Stomach smooth muscle (tissue), 2 donors: ENCODE data around the gene TGM1.
A peak's percentile ranks its signal among the peaks of the same experiment; 100 is the strongest.
"Not testable (repeated sequence)": the region's sequence is repeated elsewhere in the genome, so short reads cannot be mapped to it uniquely, and the experiment has no call there.

Experiments
- H3K27ac ChIP-seq: one replicate; pipeline ENCODE4 v1.7.0; 2013; ENCODE audit warnings: mild to moderate bottlenecking, low read length, inconsistent platforms
- H3K27me3 ChIP-seq, 2 donors: one replicate each; pipeline ENCODE4 v1.7.0; 2013; ENCODE audit warnings: low read length in 2 of 2; ENCODE audit not compliant: insufficient read depth in 2 of 2, control insufficient read depth in 1 of 2
- H3K36me3 ChIP-seq, 2 donors: one replicate each; pipeline ENCODE4 v1.7.0; 2013; ENCODE audit warnings: low read length in 2 of 2; ENCODE audit not compliant: control insufficient read depth in 2 of 2, insufficient read depth in 2 of 2
- H3K4me1 ChIP-seq: one replicate; pipeline ENCODE4 v1.7.0; 2013; ENCODE audit warnings: low read length; ENCODE audit not compliant: control insufficient read depth, insufficient read depth
- H3K4me3 ChIP-seq, 2 donors: one replicate each; pipeline ENCODE4 v1.7.0; 2013; ENCODE audit warnings: low read length in 2 of 2
- H3K9ac ChIP-seq, 2 donors: one replicate each; pipeline ENCODE4 v1.7.0; 2013; ENCODE audit warnings: low read length in 2 of 2, mild to moderate bottlenecking in 1 of 2
- H3K9me3 ChIP-seq, 2 donors: one replicate each; pipeline ENCODE4 v1.7.0; 2013; ENCODE audit warnings: low read length in 2 of 2; ENCODE audit not compliant: control insufficient read depth in 2 of 2
- donor health status: healthy.
- donor health status: Pancreatic carcinoma.

The TGM1 gene

DNA sequence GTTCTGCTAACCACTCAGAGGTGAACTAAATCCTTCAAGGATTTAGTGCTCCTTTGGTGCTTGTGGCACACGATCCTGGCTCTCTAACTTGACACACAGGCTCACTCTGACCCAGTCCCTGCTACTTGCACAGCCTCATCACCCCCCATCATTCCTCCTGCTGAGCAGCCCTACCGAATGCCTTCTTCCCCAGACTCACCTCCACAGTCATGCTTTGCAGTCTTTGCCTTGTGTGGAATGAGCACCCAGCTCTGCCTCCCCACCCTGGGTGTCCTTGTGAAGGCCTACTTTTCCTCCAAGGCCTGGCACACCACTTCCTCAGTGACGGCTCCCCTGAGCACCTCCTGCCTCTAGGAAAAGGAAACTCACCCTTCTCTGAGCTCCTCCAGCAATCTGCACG, 12.6 kb downstream of the TGM1 start:
- no peak overlapping the region for H3K4me3 ChIP-seq
- no peak overlapping the region for H3K9ac ChIP-seq
- H3K27ac ChIP-seq, result no peak overlapping the region
- H3K4me1 ChIP-seq, result no peaks in the 10 kb centered on the region
- H3K9me3 ChIP-seq, result no peaks in the 10 kb centered on the region
- no peaks in the 10 kb centered on the region for H3K27me3 ChIP-seq
- no peaks in the 10 kb centered on the region for H3K36me3 ChIP-seq

DNA sequence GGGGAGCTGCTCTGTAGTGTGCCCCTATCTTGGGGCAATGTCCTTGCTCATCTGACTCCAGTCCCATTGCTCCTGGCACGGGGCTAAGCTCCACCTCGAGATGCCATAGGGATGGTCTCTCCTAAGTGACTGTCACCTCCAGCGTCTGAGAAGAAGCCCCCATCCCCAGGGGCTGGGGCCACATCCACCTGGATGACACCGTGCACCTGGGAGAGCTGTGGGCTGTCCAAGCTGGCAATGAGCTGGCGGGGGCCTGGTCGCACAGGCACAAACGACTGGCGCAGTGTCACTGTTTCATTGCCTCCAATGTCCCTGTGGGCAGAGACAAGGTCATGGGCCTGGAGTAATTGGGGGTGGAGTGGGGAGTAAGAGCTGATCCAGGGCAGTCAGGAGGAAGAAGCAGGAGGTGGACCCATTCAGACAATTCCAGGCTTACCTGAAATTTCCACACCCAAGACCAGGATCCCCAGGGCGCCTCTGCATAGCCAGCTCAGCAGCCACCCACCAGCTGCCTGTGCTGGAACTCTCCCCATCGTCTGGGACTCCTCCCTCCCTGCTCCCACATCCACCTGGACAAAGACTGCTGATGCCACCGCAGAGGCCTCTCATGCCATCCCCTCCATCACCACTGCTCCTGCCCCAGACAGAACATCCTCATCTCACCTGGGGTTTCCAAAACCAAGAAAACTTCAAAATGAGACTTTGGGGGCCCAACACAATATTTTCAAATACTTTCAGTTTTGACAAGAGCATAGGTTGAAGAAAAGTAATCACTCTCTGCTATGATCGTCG, 13.6 kb downstream of the TGM1 start:
- Histone ChIP-seq H3K27me3 (no peaks in the 10 kb centered on the region), H3K9me3 (no peaks in the 10 kb centered on the region), H3K9ac (no peak overlapping the region), H3K4me3 (no peak overlapping the region), H3K36me3 (no peaks in the 10 kb centered on the region), H3K27ac (no peak overlapping the region), H3K4me1 (no peaks in the 10 kb centered on the region)

GRCh38 chr14:24247422-24247821, 15.6 kb downstream of the TGM1 start:
- Histone ChIP-seq H3K9ac (no peak overlapping the region), H3K27ac (no peak overlapping the region)

GRCh38 chr14:24246765-24247212, 16.2 kb downstream of the TGM1 start:
- Histone ChIP-seq H3K27ac (no peak overlapping the region), H3K9me3 (no peaks in the 10 kb centered on the region), H3K9ac (no peak overlapping the region)

More at GRCh38 chr14:24247422-24247821, 15.6 kb downstream of the TGM1 start:
- Histone ChIP-seq H3K4me1 (peaks cover 9% of the 10 kb centered on the region), H3K27me3 (no peaks in the 10 kb centered on the region), H3K36me3 (no peaks in the 10 kb centered on the region), H3K9me3 (no peaks in the 10 kb centered on the region), H3K4me3 (no peak overlapping the region)

GRCh38 chr14:24245350-24245749, 17.6 kb downstream of the TGM1 start:
- H3K9me3 ChIP-seq, H3K36me3 ChIP-seq, H3K4me3 ChIP-seq, H3K9ac ChIP-seq, H3K27ac ChIP-seq, H3K27me3 ChIP-seq: not testable (repeated sequence)
- peaks cover 26% of the 10 kb centered on the region for H3K4me1 ChIP-seq

More at GRCh38 chr14:24246765-24247212, 16.2 kb downstream of the TGM1 start:
- Histone ChIP-seq H3K4me1 (peaks cover 13% of the 10 kb centered on the region), H3K4me3 (no peak overlapping the region), H3K36me3 (no peaks in the 10 kb centered on the region), H3K27me3 (no peaks in the 10 kb centered on the region)

GRCh38 chr14:24243336-24243836, 19.6 kb downstream of the TGM1 start:
- H3K4me1 ChIP-seq, result peaks cover 38% of the 10 kb centered on the region
- H3K9me3 ChIP-seq, result no peaks in the 10 kb centered on the region
- H3K27ac ChIP-seq, result peak overlapping the region; percentile 98
- H3K27me3 ChIP-seq, result no peaks in the 10 kb centered on the region
- peaks cover 21 to 26% of the 10 kb centered on the region in 2 donors for H3K36me3 ChIP-seq
- H3K4me3 ChIP-seq, result peak overlapping the region; percentile 94 to 96
- peak overlapping the region; percentile 98 for H3K9ac ChIP-seq

DNA sequence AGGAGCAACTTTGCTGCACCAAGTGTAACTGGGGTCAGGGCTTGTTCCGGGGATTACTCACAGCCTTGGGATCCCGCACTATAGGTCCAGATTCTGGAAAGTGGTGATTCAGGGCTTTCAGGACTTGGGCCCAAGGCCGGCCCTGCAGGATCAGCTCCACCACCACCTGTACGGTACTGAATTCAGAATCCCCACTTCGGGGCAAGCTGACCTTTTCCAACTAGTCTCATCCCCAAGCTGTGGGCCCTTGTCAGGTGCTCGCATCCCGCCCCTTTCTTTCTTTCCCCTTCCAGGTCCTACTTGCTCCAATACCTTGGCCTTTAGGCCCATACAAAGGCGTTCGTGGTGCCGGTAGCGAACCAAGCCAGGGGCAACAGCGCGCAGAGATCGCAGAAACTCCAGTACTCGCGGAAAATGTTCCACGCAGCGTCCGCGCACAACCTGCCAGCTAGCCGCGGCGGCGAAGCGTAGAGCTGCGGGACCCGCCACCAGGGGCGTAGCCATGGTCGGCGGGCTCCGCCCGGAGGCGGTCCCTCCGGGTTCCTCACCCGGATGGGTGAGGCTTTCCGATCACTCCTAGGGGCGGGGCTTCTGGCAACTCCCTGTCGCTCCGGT, 21.0 kb downstream of the TGM1 start:
- Histone ChIP-seq H3K27ac (peak overlapping the region; percentile 98), H3K9me3 (no peaks in the 10 kb centered on the region), H3K36me3 (peaks cover 36 to 40% of the 10 kb centered on the region in 2 donors), H3K4me1 (peaks cover 38% of the 10 kb centered on the region), H3K9ac (peak overlapping the region; percentile 98), H3K27me3 (no peaks in the 10 kb centered on the region), H3K4me3 (peak overlapping the region; percentile 94 to 96)

GRCh38 chr14:24240110-24240918, 22.7 kb downstream of the TGM1 start:
- Histone ChIP-seq H3K27me3 (no peaks in the 10 kb centered on the region), H3K4me1 (peaks cover 38% of the 10 kb centered on the region), H3K36me3 (peaks cover 50 to 51% of the 10 kb centered on the region in 2 donors), H3K27ac (no peak overlapping the region), H3K9ac (peak overlapping the region; percentile 29 to 98), H3K9me3 (no peaks in the 10 kb centered on the region), H3K4me3 (peak overlapping the region in 1 of 2 donors; percentile 35)

- no peak overlapping the region for H3K4me3 ChIP-seq
- H3K27me3 ChIP-seq, result no peaks in the 10 kb centered on the region
- H3K9me3 ChIP-seq, result no peaks in the 10 kb centered on the region
- H3K4me1 ChIP-seq, result peaks cover 45% of the 10 kb centered on the region
- H3K36me3 ChIP-seq, result peaks cover 50 to 58% of the 10 kb centered on the region in 2 donors
- no peak overlapping the region for H3K9ac ChIP-seq
- no peak overlapping the region for H3K27ac ChIP-seq
Measured at GRCh38 chr14:24238527-24239037, 24.4 kb downstream of the TGM1 start.

DNA sequence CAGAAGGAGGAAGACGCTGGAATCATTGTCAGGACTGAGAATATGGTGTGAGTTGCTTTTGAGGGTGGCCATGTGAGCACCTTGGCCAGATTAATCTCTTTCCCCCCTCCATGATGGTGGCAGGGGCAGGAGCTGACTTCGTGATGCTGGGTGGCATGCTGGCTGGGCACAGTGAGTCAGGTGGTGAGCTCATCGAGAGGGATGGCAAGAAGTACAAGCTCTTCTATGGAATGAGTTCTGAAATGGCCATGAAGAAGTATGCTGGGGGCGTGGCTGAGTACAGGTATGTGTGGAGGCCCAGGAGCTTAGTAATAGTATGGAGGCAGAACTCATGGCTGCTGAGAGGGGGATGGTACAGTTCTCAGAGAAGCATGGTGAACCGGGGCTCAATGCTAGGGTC, 24.9 kb downstream of the TGM1 start:
- no peaks in the 10 kb centered on the region for H3K27me3 ChIP-seq
- peaks cover 45% of the 10 kb centered on the region for H3K4me1 ChIP-seq
- no peak overlapping the region for H3K4me3 ChIP-seq
- no peaks in the 10 kb centered on the region for H3K9me3 ChIP-seq
- peaks cover 50 to 58% of the 10 kb centered on the region in 2 donors for H3K36me3 ChIP-seq
- H3K27ac ChIP-seq, result no peak overlapping the region
- peak overlapping the region in 1 of 2 donors; percentile 13 for H3K9ac ChIP-seq
